Ramos (cell line): ENCODE results near the gene MED15.

Experiments used
- in situ Hi-C: fragments of 300-500 bp; cut with MboI; formaldehyde crosslinking; loops from one replicate; pipeline ENCODE4 v1.14.3; 2022; ENCODE audit warnings: low sequenced_read_pairs; ENCODE audit not compliant: unreplicated experiment

Gene MED15

DNA sequence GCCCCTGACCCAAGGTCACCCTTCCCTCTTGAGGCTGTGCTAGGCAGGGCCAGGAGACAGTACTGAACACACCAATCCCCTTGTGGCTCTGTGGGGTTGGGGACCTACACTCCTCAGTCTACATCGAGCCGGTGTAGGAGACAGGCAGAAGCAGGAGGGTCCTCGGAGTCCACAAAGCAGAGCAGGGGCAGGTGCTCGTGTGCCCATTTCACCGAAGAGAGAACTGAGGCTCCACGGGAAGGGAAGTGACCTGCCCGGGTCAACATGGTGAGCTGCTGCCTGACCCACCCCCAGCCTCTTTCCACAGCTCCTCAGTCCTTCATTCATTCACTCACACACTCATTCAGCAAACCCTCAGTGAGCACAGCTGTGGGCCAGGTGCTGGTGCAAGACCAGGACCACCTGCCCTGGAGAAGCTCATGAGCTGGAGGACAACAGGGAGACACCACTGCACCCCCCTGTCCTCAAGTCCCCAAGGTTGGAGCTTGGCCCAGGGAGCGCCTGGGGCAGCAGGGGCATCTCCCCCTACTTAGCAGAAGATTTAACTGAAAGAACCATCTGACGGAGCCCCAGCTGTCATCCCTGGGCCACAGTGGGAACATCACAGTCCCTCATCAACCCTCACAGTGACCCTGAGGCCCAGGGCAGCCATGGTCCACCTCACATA is 127.3 kb downstream of the MED15 start:
- in situ Hi-C loops: no loop called here

DNA sequence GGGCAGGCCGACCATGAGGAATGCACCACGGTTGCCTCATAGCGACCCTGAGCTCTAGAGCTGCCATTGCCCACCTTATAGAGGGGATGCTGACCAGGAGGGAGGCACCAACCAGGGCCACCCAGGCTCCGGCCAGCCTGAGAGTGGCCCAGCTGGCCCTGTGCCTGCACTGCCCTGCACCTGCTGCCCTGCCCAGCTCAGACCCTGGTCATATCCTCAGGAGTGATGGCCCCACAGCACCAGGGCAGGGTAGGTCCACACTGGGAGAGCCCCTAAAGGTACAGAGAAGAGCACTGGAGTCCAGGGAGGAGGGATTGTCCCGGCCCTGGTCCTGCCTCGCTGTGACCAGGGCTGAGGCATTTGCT is 127.8 kb downstream of the MED15 start:
- in situ Hi-C loops: no loop called here

DNA sequence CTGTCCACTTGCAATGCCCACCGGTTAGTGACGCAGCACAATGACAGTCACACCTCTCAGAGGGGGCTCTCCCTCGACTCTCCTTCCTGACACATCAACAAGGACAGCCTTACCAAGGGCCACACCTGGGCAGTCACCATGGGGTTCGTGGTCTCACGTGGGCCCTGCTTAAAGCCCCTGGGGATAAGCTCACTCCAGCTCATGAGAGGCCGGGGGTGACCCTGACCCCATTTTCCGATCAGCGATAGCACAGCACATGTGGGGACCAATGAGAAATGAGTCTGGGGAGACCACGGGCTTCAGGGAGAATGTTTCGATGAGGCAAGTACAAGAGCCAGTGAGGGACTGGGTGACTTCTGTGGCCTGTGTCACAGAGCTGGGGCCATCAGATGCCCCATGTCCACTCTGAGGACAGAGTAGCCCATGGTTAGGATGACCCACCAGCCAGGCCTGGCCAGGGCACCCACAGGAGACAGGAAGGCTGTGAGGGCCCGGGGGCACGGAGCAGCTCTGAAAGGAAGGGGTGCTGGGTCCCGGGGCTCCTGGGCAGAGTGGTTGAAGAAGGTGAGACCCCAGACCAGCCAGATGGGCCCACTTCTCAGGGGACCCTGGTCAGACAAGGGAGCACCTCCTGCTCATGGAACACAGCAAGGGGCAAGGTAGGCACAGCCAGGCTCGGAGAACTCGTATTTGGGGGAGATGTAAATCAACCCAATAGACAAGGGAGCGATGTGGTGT is 128.8 kb downstream of the MED15 start:
- in situ Hi-C loops: no loop called here

DNA sequence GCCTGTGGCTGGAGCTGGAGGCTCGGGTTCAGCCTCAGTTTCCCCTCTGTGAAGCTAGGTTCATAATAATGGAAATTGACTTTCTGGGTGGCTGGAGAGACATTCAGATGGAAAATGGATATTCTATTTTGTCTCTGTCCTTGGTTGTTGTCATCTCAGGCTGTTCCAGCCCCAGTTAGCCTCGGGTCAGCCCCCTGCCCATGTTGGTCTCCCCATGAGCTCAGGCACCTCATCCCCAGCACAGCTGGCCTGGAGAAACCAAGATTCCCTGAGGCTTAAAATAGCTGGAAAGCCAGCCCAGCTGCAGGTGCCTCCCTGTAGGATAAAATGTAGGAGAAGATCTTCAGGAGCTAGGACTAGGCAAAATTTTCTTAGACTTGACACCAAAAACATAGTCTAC is 129.5 kb downstream of the MED15 start:
- in situ Hi-C loops: no loop called here
